ENCODE measurements around the gene NONO. TPM values are rescaled to one million over a fixed set of nuclear protein-coding genes. Genes with fewer than 3 reads are reported as not detected.

NONO gene, protein sequence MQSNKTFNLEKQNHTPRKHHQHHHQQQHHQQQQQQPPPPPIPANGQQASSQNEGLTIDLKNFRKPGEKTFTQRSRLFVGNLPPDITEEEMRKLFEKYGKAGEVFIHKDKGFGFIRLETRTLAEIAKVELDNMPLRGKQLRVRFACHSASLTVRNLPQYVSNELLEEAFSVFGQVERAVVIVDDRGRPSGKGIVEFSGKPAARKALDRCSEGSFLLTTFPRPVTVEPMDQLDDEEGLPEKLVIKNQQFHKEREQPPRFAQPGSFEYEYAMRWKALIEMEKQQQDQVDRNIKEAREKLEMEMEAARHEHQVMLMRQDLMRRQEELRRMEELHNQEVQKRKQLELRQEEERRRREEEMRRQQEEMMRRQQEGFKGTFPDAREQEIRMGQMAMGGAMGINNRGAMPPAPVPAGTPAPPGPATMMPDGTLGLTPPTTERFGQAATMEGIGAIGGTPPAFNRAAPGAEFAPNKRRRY
- 284 and 303 TPM in 2 replicates for total RNA-seq (2012; rRNA removed)

DNA sequence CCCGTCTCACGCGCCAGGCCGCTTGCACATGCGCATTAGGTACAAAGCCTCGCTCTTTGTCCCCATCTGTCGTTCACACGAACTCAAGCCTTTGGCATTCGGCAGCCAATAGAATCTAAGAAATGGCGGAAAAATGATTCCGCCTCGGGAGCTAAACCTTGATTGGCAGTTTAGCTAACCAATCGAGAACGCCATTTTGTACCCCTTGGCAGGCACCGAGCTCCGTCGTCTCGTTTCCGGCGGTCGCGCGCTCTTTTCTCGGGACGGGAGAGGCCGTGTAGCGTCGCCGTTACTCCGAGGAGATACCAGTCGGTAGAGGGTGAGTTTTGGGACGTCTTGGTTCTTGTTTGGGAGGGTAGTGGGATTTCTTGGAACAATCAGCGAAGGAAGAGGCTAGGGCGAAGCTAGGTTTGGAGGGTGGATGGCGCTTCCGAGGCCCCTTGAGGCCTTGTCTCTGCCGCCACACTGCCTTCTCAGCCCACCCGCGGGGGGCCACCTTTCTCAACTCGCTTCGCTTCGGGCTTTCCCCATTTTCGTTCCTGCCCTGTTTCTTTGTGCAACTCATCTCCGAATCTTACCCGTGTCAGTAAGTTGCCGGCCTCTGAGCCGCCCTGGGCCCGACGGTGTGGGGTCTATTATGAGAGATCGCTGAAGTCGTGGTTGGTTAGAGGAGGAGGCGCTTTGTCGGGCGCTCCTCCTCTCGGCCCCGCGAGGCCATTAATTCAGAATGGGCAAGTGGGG, at the start of gene NONO:
Gene NONO, plus strand, starts transcription at position 233 of the 741 bp plus-strand sequence. CDS start 7,003 bp downstream, outside the sequence.
- Histone ChIP-seq H3K9me3 (replicated peaks; ENCODE audit: low read length) (no peaks in the 10 kb centered on the region), H3K4me3 (ENCODE audit: low read length) (peak within 1 kb of the TSS; percentile 95), H3K4me1 (ENCODE audit: control insufficient read depth, insufficient read depth, low read length) (peaks cover 5% of the 10 kb centered on the region), H3K27me3 (ENCODE audit: control insufficient read depth, insufficient read depth, low read length) (no peaks in the 10 kb centered on the region), H3K36me3 (ENCODE audit: insufficient read depth, low read length) (peaks cover 9% of the 10 kb centered on the region), H3K4me2 (ENCODE audit: low read length) (peak within 1 kb of the TSS; percentile 90), H3K9ac (ENCODE audit: low read depth, low read length) (peak within 1 kb of the TSS; percentile 97)

DNA sequence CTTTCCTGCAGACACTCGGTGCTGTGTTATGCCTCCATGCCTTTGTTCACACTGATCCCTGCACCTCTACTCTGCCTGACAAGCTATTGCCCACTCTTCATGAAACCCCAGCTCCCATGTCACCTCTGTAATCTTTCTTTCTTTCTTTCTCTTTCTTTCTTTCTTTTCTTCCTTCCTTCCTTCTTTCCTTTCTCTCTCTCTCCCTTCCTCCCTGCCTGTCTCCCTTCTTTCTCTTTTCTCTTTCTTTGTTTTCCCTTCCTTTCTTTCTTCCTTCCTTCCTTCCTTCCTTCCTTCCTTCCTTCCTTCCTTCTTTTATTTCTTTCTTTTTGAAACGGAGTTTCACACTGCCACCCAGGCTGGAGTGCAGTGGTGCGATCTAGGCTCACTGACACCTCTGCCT, 48.0 kb upstream of the NONO start:
- Histone ChIP-seq H3K4me1 (ENCODE audit: control insufficient read depth, insufficient read depth, low read length) (no peaks in the 10 kb centered on the region), H3K36me3 (ENCODE audit: insufficient read depth, low read length) (no peaks in the 10 kb centered on the region), H3K4me2 (ENCODE audit: low read length) (no peak overlapping the region), H3K9ac (ENCODE audit: low read depth, low read length) (no peak overlapping the region), H3K27me3 (ENCODE audit: control insufficient read depth, insufficient read depth, low read length) (no peaks in the 10 kb centered on the region), H3K4me3 (ENCODE audit: low read length) (no peak overlapping the region), H3K9me3 (replicated peaks; ENCODE audit: low read length) (no peaks in the 10 kb centered on the region)

DNA sequence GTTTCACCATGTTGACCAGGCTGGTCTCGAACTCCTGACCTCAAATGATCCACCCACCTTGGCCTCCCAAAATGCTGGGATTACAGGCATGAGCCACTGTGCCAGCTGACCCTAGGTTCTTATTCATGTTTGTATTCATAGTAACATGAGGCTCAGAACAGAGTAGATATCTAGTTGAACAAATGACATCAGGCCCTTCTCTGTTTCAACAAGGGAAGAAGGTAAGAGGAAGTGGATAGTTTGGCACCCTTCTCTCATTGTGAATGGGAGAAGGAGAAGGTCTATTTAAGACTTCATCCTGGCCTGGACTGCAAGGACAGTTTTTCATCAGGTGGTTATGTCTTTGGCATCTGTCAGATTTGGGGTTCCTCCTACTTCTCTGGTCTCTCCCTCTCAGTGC, 46.6 kb upstream of the NONO start:
- no peak overlapping the region for H3K4me3 ChIP-seq (ENCODE audit: low read length)
- no peak overlapping the region for H3K9ac ChIP-seq (ENCODE audit: low read depth, low read length)
- no peaks in the 10 kb centered on the region for H3K4me1 ChIP-seq (ENCODE audit: control insufficient read depth, insufficient read depth, low read length)
- no peaks in the 10 kb centered on the region for H3K36me3 ChIP-seq (ENCODE audit: insufficient read depth, low read length)
- no peaks in the 10 kb centered on the region for H3K27me3 ChIP-seq (ENCODE audit: control insufficient read depth, insufficient read depth, low read length)
- no peaks in the 10 kb centered on the region for H3K9me3 ChIP-seq (replicated peaks; ENCODE audit: low read length)
- no peak overlapping the region for H3K4me2 ChIP-seq (ENCODE audit: low read length)

DNA sequence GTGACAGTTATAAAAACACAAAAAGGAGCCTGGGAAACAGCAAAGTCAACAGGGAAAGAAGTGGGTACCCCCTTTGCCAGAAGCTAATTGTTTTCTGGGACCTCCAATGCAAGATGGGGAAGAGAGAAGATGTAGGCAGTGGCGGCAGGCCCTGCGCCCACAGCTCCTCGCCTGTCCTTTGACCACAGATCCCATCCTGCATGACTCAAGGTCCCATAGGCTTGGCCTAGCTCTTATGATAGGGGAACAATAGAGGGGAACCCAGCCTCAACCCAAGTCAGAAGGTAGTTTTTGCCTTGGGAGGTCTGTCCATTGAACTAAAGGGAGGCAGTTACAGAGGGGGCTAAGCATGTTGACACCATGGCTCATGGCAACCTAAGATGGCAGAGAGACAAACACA, 43.7 kb upstream of the NONO start:
- H3K4me1 ChIP-seq (ENCODE audit: control insufficient read depth, insufficient read depth, low read length), result no peaks in the 10 kb centered on the region
- no peaks in the 10 kb centered on the region for H3K9me3 ChIP-seq (replicated peaks; ENCODE audit: low read length)
- no peak overlapping the region for H3K4me2 ChIP-seq (ENCODE audit: low read length)
- no peak overlapping the region for H3K4me3 ChIP-seq (ENCODE audit: low read length)
- peaks cover 9% of the 10 kb centered on the region for H3K36me3 ChIP-seq (ENCODE audit: insufficient read depth, low read length)
- no peak overlapping the region for H3K9ac ChIP-seq (ENCODE audit: low read depth, low read length)
- no peaks in the 10 kb centered on the region for H3K27me3 ChIP-seq (ENCODE audit: control insufficient read depth, insufficient read depth, low read length)

DNA sequence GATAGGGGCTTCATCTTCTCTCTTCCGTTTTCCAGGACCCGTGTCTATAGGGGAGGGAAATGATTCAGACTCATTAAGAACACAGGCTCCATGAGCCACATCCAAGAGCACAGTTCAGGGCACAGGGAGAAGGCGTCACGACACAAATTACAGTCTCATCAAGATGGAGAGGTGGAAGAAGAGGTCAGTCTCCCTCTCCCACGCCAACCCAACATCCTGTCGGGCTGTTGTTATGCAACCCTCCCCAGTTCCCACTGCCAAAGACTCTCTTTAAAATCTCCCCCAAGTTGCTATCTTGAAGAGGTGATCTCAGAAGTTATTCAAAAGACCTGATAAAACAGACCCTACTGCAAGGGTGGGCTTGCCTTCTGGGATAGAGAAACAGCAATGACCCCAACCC, 42.1 kb upstream of the NONO start:
- H3K4me2 ChIP-seq (ENCODE audit: low read length), result no peak overlapping the region
- H3K4me1 ChIP-seq (ENCODE audit: control insufficient read depth, insufficient read depth, low read length), result no peaks in the 10 kb centered on the region
- H3K9me3 ChIP-seq (replicated peaks; ENCODE audit: low read length), result no peaks in the 10 kb centered on the region
- H3K27me3 ChIP-seq (ENCODE audit: control insufficient read depth, insufficient read depth, low read length), result no peaks in the 10 kb centered on the region
- H3K9ac ChIP-seq (ENCODE audit: low read depth, low read length), result no peak overlapping the region
- peaks cover 10% of the 10 kb centered on the region for H3K36me3 ChIP-seq (ENCODE audit: insufficient read depth, low read length)
- no peak overlapping the region for H3K4me3 ChIP-seq (ENCODE audit: low read length)

DNA sequence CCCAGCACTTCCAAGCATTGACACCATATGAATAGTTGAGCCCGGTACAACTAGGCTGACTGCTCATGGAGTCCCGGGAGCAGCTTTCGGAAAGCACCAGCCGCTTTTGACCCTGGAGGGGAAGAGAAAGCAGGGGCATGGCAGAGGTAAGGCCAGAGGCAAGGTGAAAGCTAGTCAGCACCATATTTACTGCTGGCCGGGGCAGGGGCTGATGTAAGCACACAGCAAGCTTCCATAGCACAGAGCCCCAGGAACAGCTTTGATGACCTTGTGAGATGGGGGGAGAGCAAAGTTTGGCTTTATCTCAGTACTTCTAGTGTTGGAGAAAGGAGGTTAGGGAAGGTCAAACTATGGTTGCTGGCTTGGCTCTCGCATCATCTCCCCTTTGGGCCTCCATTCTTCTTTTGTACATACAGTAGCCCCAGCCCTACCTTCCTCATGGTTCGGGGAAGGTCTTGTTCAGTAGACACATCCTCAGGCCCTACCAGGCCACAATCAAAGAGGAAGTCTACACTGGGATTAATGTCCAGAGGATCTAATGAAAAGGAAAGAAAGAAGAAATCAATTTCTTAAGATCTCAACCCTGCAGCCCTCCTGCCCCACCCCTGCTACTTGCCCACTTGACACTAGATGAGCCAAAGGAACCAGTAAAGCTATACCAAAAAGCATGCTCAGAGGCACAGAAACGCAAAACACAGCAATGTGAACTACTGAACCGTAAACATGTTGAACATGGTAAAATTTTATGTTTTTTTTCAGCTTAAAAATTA, 38.9 kb upstream of the NONO start:
- H3K9ac ChIP-seq (ENCODE audit: low read depth, low read length), result no peak overlapping the region
- peaks cover 19% of the 10 kb centered on the region for H3K36me3 ChIP-seq (ENCODE audit: insufficient read depth, low read length)
- no peak overlapping the region for H3K4me3 ChIP-seq (ENCODE audit: low read length)
- no peaks in the 10 kb centered on the region for H3K9me3 ChIP-seq (replicated peaks; ENCODE audit: low read length)
- H3K4me2 ChIP-seq (ENCODE audit: low read length), result no peak overlapping the region
- no peaks in the 10 kb centered on the region for H3K4me1 ChIP-seq (ENCODE audit: control insufficient read depth, insufficient read depth, low read length)
- no peaks in the 10 kb centered on the region for H3K27me3 ChIP-seq (ENCODE audit: control insufficient read depth, insufficient read depth, low read length)

DNA sequence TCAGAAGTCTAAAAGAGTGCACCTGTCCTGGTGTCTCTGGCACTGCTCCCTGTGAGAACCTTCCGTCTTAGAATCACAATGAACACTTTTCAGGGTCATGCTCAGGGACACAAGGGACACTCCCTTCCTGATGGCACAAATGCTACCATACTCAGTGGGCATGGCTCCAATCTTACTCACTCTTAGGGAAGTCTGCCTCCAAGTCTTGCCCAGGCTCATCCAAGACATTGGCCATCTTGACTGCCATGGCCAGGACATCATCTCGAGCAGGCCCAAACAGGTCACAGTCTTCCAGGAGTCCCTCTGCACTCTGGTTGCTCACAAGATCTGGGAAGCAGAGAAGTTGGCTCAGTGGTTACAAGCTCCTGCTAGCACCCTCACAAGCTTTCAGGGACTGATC, 38.3 kb upstream of the NONO start:
- Histone ChIP-seq H3K36me3 (ENCODE audit: insufficient read depth, low read length) (peaks cover 19% of the 10 kb centered on the region), H3K4me3 (ENCODE audit: low read length) (no peak overlapping the region), H3K9ac (ENCODE audit: low read depth, low read length) (no peak overlapping the region), H3K4me2 (ENCODE audit: low read length) (no peak overlapping the region), H3K9me3 (replicated peaks; ENCODE audit: low read length) (no peaks in the 10 kb centered on the region), H3K4me1 (ENCODE audit: control insufficient read depth, insufficient read depth, low read length) (no peaks in the 10 kb centered on the region), H3K27me3 (ENCODE audit: control insufficient read depth, insufficient read depth, low read length) (no peaks in the 10 kb centered on the region)

DNA sequence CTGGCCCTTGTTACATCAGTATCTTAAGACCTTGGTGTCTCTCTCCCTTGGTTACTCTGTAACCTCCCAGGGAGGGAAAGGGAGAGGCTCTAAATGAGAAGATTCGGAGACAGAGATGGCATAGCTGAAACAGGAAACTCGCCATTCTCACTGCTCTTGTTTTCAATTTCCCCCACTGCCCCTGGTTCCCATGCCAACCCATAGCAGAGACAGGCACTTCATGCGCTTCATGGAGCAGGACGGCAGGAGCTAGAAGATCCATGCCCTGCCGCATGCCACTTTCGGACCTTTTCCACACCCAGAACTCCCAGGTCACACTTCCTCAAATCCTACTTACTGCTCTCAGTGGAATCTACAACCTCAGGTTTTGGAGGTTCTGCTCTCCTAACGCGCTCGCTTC, 32.6 kb upstream of the NONO start:
- H3K4me2 ChIP-seq (ENCODE audit: low read length), result no peak overlapping the region
- peaks cover 11% of the 10 kb centered on the region for H3K4me1 ChIP-seq (ENCODE audit: control insufficient read depth, insufficient read depth, low read length)
- H3K4me3 ChIP-seq (ENCODE audit: low read length), result no peak overlapping the region
- no peak overlapping the region for H3K9ac ChIP-seq (ENCODE audit: low read depth, low read length)
- H3K9me3 ChIP-seq (replicated peaks; ENCODE audit: low read length), result no peaks in the 10 kb centered on the region
- peaks cover 8% of the 10 kb centered on the region for H3K36me3 ChIP-seq (ENCODE audit: insufficient read depth, low read length)
- no peaks in the 10 kb centered on the region for H3K27me3 ChIP-seq (ENCODE audit: control insufficient read depth, insufficient read depth, low read length)

DNA sequence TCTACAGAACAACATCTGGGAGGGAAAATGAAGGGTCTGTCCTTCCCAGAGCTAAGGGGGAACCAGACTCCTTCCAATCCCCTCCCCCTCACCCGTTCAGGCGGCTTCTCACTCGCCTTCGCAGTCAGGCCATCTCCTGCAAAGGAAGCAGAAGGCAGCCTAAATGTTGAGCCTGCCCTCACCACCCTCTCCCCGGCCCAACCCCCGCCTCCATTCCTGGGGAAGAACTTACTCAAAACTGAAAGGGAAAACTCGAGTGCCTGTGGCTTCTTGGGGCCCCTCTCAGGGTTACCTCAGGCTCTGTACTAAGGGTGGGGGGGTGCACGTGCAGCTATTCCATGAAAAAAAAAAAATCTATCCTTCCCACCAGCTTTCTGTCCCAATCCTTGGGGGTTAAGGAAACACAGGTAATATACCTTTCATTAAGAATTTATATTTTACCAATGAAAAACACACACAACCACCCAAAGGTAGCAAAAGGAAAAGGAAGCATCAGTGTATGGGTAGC, 31.9 kb upstream of the NONO start:
- Histone ChIP-seq H3K9me3 (replicated peaks; ENCODE audit: low read length) (no peaks in the 10 kb centered on the region), H3K36me3 (ENCODE audit: insufficient read depth, low read length) (peaks cover 8% of the 10 kb centered on the region), H3K4me1 (ENCODE audit: control insufficient read depth, insufficient read depth, low read length) (peaks cover 11% of the 10 kb centered on the region), H3K9ac (ENCODE audit: low read depth, low read length) (no peak overlapping the region), H3K4me3 (ENCODE audit: low read length) (no peak overlapping the region), H3K4me2 (ENCODE audit: low read length) (no peak overlapping the region), H3K27me3 (ENCODE audit: control insufficient read depth, insufficient read depth, low read length) (no peaks in the 10 kb centered on the region)

DNA sequence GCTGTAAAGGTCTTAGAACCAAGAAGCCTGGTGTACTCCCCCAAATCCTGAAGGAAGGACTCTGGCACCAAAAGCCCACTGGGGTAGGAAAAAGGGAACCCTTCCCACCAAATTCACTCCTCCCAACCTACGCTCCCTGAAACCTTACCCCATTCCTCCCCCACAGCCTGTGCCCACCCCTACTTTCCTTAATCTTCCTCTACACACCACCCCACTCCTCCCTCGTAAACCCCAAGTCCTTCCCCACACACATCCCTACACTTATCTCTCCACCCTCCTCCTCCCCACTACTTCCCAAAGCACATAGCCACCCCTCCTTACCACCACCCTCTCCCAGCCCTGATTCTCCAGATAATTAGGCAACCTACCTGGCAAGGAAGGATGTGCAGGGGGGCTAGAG, 31.2 kb upstream of the NONO start:
- Histone ChIP-seq H3K36me3 (ENCODE audit: insufficient read depth, low read length) (peaks cover 8% of the 10 kb centered on the region), H3K9me3 (replicated peaks; ENCODE audit: low read length) (no peaks in the 10 kb centered on the region), H3K9ac (ENCODE audit: low read depth, low read length) (peak overlapping the region; percentile 87), H3K27me3 (ENCODE audit: control insufficient read depth, insufficient read depth, low read length) (no peaks in the 10 kb centered on the region), H3K4me1 (ENCODE audit: control insufficient read depth, insufficient read depth, low read length) (peaks cover 11% of the 10 kb centered on the region), H3K4me2 (ENCODE audit: low read length) (peak overlapping the region; percentile 87), H3K4me3 (ENCODE audit: low read length) (no peak overlapping the region)
